Body of pancreas (tissue), 4 donors: Measurements from ENCODE around the gene ABCA5. TPM values are rescaled to one million over a fixed set of nuclear protein-coding genes. Genes with fewer than 3 reads are reported as not detected.

ENCODE experiments used
- ATAC-seq: fragments of 150-250 bp; one replicate; pipeline ENCODE4 v1.9.1; 2016
- DNase-seq, 4 donors: peaks; one replicate each; pipeline ENCODE4 v3.0.0-alpha.2; 2019
- H3K27ac ChIP-seq, 4 donors: fragments of 200-600 bp; sonication (generic); 1 replicate in 3 of 4; 2 replicates in 1 of 4; pipeline versions ENCODE4 v1.5.1 to v1.6.1; 2016 to 2019; ENCODE audit warnings: mild to moderate bottlenecking in 1 of 4, mixed read lengths in 1 of 4, moderate library complexity in 1 of 4
- H3K27me3 ChIP-seq, 2 donors: fragments of 200-600 bp; sonication (generic); one replicate each; pipeline ENCODE4 v1.6.0; 2016; ENCODE audit warnings: mild to moderate bottlenecking in 1 of 2
- H3K36me3 ChIP-seq, 2 donors: fragments of 200-600 bp; sonication (generic); replicated peaks in 1 of 2; 2 replicates each; pipeline ENCODE4 v1.5.1; 2016; ENCODE audit warnings: low read depth in 2 of 2; ENCODE audit not compliant: insufficient read depth in 1 of 2
- H3K4me1 ChIP-seq: fragments of 200-600 bp; sonication (generic); one replicate; pipeline ENCODE4 v1.6.0; 2016
- H3K4me3 ChIP-seq, 2 donors: fragments of 200-600 bp; sonication (generic); 1 replicate in 1 of 2; 2 replicates in 1 of 2; pipeline ENCODE4 v1.5.1; 2016 to 2019
- H3K9me3 ChIP-seq, 3 donors: fragments of 200-600 bp; sonication (generic); 1 replicate in 2 of 3; 2 replicates in 1 of 3; pipeline ENCODE4 v1.5.1; 2016
- POLR2A ChIP-seq, 3 donors: fragments of 450-650 bp; IDR thresholded peaks; one replicate each; pipeline ENCODE4 v1.6.1; 2016; ENCODE audit warnings: antibody characterized with exemption in 3 of 3, mild to moderate bottlenecking in 2 of 3
- WGBS, 2 donors: methylation state at CpG; one replicate each; pipeline ENCODE4 v1.1.5; 2017; 5-methylcytosine and 5-hydroxymethylcytosine counted together
- intact Hi-C: fragments of 100-400 bp; cut with DNase I; formaldehyde crosslinking; loops from one replicate; pipeline ENCODE4 v1.15.1; 2023
- total RNA-seq, 2 donors: library from RNA; depleted of rRNA; stranded (reverse); fragments of >200 nt; gene quantifications; one replicate each; pipeline ENCODE4 v1.1.0, GENCODE V29; 2016
- TF ChIP-seq, protein P1 (sequence below), 7 experiments: fragments of 450-650 bp in 4 of 7; fragments of 200-600 bp in 3 of 7; sonication (generic) in 3 of 7; IDR thresholded peaks; one replicate each; pipeline ENCODE4 v1.5.1; 2016 to 2019; ENCODE audit warnings: antibody characterized with exemption in 7 of 7

Gene ABCA5
- total RNA-seq, 2 donors from 2014 or later = 93.4 to 104 TPM

DNA sequence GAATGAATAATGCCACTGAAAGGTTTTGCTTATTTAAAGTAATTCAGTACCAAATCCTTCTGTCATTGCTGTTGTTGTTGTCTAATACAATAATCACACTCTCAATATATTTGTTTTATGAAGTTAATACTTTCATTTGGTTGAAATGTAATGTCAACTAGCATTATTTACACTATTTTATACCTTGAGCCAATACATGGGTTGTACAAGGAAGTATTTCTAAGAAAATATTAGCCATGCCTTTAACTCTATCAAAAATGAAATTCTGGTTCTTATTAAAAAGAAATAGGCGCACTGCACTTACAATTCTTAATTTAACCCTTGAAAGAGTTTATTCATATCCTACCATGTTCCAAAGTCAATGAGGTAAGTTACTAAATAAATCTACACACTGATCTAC, 80.7 kb downstream of the ABCA5 start:
- Histone ChIP-seq H3K4me3 (no peak overlapping the region), H3K27ac (no peak overlapping the region), H3K36me3 (peaks cover 0 to 2% of the 10 kb centered on the region in 2 donors), H3K4me1 (no peaks in the 10 kb centered on the region), H3K27me3 (no peaks in the 10 kb centered on the region), H3K9me3 (no peaks in the 10 kb centered on the region)
- DNase-seq (no peak), ATAC-seq (no peak)
- intact Hi-C loops = no loop called here
- 30 to 47% methylated on average over 1 of the region's 1 CpG for WGBS, 2 donors
- TF ChIP-seq POLR2A (IDR thresholded peaks at IDR 0.05) = no peak
- TF ChIP-seq, protein P1, sequence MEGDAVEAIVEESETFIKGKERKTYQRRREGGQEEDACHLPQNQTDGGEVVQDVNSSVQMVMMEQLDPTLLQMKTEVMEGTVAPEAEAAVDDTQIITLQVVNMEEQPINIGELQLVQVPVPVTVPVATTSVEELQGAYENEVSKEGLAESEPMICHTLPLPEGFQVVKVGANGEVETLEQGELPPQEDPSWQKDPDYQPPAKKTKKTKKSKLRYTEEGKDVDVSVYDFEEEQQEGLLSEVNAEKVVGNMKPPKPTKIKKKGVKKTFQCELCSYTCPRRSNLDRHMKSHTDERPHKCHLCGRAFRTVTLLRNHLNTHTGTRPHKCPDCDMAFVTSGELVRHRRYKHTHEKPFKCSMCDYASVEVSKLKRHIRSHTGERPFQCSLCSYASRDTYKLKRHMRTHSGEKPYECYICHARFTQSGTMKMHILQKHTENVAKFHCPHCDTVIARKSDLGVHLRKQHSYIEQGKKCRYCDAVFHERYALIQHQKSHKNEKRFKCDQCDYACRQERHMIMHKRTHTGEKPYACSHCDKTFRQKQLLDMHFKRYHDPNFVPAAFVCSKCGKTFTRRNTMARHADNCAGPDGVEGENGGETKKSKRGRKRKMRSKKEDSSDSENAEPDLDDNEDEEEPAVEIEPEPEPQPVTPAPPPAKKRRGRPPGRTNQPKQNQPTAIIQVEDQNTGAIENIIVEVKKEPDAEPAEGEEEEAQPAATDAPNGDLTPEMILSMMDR (IDR thresholded peaks at IDR 0.05) = no peak

DNA sequence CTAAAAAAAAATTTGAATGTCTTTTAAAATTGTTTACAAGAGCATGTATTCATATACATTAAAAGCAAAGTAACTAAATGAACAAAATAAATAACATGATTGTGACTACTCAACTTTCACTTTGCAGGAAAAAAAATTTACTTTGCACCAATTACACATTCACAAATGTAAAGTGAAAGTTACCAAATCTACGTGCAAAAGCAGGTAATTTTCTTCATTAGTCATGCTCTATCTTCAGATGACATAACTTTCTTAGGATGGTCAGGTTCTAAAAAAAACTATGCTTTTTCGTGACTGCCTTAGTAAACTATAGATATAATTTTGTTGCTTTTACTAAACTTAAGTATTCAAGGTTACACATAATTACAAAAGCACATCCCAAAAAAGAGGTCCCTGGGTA, 81.3 kb downstream of the ABCA5 start:
- H3K4me3 ChIP-seq = no peak overlapping the region
- H3K4me1 ChIP-seq = no peaks in the 10 kb centered on the region
- ATAC-seq (no peak), DNase-seq (no peak)
- H3K27me3 ChIP-seq = no peaks in the 10 kb centered on the region
- H3K36me3 ChIP-seq = peaks cover 0 to 2% of the 10 kb centered on the region in 2 donors
- TF ChIP-seq, protein P1 (IDR thresholded peaks at IDR 0.05) = no peak
- TF ChIP-seq POLR2A (IDR thresholded peaks at IDR 0.05) = no peak
- WGBS, 2 donors = 65 to 76% methylated on average over 2 of the region's 2 CpGs
- no peaks in the 10 kb centered on the region for H3K9me3 ChIP-seq
- intact Hi-C loops = no loop called here
- H3K27ac ChIP-seq = no peak overlapping the region

DNA sequence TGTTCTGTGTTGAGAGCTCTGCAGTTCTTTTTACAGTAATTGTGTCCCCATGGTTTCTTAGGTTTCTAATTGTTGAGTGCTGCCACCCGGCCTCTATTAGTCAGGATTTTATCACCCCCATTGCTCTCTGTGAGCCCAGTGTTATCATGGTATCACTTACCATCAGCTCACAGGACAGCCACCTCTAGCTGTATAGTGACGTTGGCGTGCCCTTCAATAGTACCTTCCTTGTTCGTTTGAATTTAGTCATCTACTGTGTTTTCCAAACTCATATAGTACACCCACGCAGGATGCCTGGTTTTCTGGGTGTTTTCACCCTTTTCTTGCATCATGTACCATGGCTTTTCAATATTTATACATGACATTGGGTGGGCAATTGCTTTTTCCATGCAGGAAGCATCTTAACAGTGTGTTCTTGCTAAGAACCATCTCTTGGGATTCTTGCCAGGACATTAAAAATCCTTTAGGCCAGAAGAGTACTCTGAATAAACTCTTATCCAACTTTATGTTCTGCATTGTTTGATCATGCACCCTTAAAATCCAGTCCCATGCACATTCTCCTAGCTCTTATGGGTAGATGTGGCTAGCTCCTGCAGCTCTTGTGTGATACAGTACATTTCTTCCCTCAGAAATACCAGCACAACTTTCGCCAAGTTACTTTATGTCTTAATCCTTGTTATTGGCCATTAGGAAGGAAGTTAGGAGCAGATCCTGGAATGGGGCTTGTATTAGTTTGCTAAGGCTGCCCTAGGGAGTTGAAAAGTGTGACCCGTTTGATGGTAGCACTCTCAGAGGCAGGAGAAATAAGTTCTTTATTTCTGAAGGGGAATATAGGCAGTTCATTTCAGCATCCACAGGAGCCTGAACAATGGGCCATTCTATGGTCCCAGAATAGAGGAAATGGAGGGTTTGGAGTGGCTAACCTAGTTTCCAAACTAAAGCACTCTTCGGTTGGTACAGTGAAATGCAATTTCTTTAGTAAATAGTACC, 87.0 kb downstream of the ABCA5 start:
- Histone ChIP-seq H3K27ac (no peak overlapping the region), H3K27me3 (no peaks in the 10 kb centered on the region), H3K4me1 (no peaks in the 10 kb centered on the region), H3K4me3 (no peak overlapping the region), H3K36me3 (no peaks in the 10 kb centered on the region), H3K9me3 (no peaks in the 10 kb centered on the region)
- TF ChIP-seq, protein P1 (IDR thresholded peaks at IDR 0.05) = no peak
- no peak for TF ChIP-seq POLR2A (IDR thresholded peaks at IDR 0.05)
- 91 to 95% methylated on average over 8 of the region's 8 CpGs for WGBS, 2 donors
- ATAC-seq (no peak), DNase-seq (no peak)
- intact Hi-C loops = loop anchor here (5.0 kb wide), 1 partner anchor 463 kb away; no protein-coding TSS in a partner anchor

DNA sequence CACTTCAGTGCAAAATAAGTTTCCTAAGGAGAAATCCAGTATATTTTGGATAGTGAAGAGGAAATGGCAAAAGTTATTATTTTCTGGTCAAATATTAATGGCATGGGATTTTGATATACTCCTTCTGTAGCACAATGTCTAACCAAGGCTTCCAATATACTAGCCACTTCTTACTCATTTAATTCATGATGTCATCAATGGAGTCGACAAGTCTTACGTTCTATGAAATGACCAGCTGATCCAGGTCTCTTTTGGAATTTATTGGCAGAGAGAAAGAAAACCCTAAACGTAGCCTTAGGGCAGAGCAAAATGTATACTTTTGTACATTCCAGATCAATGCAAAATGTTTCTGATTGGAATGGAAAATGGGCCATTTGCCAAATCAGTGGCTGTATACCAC, 90.0 kb downstream of the ABCA5 start:
- no peak for DNase-seq
- TF ChIP-seq POLR2A (IDR thresholded peaks at IDR 0.05) = no peak
- TF ChIP-seq, protein P1 (IDR thresholded peaks at IDR 0.05) = no peak
- no peaks in the 10 kb centered on the region for H3K36me3 ChIP-seq
- no peaks in the 10 kb centered on the region for H3K4me1 ChIP-seq
- H3K9me3 ChIP-seq = peaks cover 0 to 4% (median 0%) of the 10 kb centered on the region in 3 donors
- H3K27ac ChIP-seq = no peak overlapping the region
- intact Hi-C loops = loop anchor here (5.0 kb wide), 1 partner anchor 460 kb away; no protein-coding TSS in a partner anchor
- no peak for ATAC-seq
- H3K4me3 ChIP-seq = no peak overlapping the region
- 70 to 85% methylated on average over 3 of the region's 3 CpGs for WGBS, 2 donors
- no peaks in the 10 kb centered on the region for H3K27me3 ChIP-seq
